ENCODE results near the gene RSPH6A. TPM values are rescaled to one million over a fixed set of nuclear protein-coding genes. Genes with fewer than 3 reads are reported as not detected.
A peak's percentile ranks its signal among the peaks of the same experiment; 100 is the strongest.

Gene RSPH6A
- total RNA-seq, 1 experiment from 2014 or later = 0.05 TPM

DNA sequence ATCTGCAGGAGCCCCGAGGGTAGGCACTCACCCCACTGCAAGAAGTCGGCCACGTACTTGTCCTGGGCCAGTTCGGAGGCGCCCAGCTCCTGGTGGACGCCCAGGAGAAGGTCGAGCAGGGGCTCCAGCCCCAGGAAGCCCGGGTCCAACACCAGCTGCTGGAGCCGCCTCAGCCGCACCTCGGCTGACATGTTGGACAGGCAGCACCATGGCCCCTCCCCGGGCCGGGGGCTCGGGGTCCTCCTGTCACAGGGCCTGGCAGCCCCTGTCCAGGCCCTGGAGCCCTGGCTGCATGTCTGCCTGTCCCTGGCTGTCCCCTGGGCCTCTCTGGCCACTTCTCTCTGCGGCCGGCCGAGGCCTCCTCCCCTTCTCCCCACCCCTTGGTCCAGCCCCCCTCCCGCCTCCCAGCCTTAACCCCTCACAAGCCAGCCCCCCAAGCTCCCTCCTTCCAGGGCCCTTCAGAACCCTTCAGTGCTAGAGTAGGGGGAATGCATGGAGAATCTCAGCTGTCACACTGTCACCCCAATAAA lies 32.9 kb downstream of the RSPH6A start, which contains the start of gene DMPK:
Gene DMPK (minus strand): TSS at position 329 of the 530 bp plus-strand sequence. CDS start 138 bp downstream, at position 191.
- DNase-seq (ENCODE audit: extremely low read depth, low read depth) = no peak

DNA sequence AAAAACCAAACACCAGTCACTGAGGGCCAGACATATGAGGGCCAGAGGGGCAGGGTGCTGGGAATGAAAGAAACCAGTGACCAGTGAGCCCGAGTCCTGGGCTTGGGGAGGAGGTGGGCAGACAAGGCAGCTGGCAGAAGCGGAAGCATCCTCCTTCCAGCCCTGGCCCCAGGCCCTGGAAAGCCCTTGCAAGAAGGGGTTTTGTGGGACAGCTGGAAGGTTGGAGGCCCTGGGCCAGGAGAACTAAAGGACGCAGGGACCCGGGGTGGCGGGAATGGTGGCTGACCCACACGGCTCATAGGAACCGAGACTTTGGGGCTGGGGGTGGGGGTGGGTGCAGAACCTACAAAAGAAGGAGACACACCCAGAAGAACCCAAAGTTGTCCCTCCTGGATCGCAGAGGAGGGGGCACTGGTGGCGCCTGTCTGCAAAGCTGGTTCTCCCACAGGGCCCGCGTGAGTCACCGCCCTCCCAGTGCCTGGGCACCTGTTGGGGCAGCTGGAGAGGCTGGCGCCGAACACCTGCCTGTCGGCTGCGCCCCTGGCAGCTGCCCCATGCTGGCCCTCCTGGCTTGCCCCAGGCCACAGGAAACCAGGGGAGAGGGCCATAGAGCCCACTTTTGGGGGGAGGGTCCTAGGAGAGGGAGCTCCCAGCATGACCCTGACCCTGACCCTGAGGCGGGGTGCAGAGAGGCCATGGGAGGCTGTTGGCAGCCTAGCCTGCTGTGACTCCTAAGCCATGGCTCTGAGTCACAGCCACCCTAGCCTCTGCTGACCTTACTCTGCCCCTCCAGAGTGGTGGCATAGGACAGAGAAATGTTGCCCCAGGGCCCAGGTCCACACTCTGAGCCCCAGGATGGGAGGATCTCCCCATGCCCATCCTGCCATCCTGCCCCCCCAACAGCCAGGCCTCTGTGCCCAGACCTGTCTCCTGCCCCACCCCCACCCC lies 33.6 kb downstream of the RSPH6A start:
- no peak for DNase-seq (ENCODE audit: extremely low read depth, low read depth)

DNA sequence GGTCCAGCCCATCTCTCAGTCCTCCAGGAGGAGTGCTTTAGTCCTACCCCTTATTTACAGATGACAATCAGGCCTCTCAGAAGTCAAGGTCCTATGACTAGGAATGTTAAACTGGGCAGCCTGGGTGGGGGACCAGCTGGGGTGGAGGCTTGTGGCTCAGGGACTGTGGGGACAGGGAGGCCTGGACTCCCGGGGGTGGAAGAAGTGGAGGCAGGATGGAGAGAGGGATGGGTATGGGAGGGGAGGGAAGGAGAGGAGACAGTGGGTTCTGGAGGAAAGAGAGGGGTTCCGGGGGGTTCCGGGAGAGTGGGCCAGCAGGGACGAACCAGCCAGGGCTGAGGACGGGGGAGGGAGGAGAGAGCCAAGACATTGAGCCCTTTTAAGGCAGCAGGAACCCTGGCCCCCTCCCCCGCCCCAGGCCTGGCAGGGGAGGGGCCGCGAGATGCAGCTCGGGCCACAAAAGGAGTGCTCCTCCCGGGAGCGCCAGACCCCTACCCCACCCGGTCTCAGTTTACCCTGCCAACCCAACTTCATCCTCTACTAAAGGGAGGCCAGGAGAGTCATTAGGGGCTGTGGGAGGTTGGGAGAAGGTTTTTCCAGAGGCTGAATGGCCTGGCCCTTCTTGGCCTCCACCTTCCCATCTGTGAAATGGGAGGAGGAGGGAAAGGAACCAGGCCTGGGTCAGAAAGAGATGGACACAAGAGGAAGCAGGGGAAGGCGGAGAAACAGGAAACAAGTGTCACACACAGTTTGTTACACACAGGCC lies 34.5 kb downstream of the RSPH6A start:
- DNase-seq (ENCODE audit: extremely low read depth, low read depth) = no peak

- DNase-seq (ENCODE audit: extremely low read depth, low read depth) = no peak
Measured at GRCh38 chr19:45780146-45780447, 35.0 kb downstream of the RSPH6A start.

GRCh38 chr19:45779231-45780145 lies 35.6 kb downstream of the RSPH6A start:
- DNase-seq (ENCODE audit: extremely low read depth, low read depth) = peak; percentile 82

- DNase-seq (ENCODE audit: extremely low read depth, low read depth) = no peak
Measured at GRCh38 chr19:45778010-45778661, 37.0 kb downstream of the RSPH6A start.

DNA sequence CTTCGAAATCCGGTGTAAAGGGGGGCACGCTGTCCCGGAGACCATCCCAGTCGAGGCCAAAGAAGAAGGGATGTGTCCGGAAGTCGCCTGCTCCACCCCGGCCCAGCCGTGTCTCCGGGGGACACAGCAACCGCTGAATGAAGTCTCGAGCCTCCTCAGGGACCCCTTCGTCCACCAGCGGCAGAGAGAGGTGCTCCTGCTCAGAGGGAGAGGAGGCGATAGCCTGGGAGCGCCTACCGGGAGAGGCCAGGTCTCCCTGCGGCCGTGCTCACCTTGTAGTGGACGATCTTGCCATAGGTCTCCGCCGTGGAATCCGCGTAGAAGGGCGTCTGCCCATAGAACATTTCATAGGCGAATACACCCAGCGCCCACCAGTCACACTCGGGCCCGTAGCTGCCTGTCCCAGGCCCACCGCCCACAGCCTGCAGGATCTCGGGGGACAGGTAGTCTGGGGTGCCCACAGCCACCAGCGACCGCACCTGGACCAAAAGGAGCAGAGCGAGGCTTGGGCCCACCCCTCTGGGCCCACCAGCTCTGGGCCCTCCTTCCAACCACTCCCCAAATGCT lies 37.6 kb downstream of the RSPH6A start:
- DNase-seq (ENCODE audit: extremely low read depth, low read depth) = no peak

- DNase-seq (ENCODE audit: extremely low read depth, low read depth) = no peak
Measured at GRCh38 chr19:45774765-45775164, 40.3 kb downstream of the RSPH6A start.

- DNase-seq (ENCODE audit: extremely low read depth, low read depth) = no peak
Measured at GRCh38 chr19:45773384-45773783, 41.7 kb downstream of the RSPH6A start.

DNA sequence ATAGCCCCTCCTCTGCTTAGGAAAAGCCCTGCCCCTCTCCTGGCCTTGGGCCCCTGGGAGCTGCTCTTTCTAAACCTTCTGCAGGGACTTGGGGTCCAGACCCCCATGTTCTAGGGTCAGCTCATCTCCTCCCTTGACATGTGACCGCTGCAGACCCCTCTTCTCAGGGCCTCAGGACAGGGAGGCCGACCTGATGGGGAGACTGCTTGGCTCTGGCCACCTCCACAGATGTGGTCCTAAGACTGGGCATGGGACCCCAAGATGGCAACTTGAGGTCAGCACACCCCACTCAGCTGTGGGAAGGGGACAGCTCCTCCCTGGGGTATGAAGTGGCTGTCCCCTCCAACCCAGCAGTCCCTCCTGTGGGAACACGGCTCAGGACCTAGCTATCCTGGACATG lies 42.2 kb downstream of the RSPH6A start:
- DNase-seq (ENCODE audit: extremely low read depth, low read depth) = no peak

DNA sequence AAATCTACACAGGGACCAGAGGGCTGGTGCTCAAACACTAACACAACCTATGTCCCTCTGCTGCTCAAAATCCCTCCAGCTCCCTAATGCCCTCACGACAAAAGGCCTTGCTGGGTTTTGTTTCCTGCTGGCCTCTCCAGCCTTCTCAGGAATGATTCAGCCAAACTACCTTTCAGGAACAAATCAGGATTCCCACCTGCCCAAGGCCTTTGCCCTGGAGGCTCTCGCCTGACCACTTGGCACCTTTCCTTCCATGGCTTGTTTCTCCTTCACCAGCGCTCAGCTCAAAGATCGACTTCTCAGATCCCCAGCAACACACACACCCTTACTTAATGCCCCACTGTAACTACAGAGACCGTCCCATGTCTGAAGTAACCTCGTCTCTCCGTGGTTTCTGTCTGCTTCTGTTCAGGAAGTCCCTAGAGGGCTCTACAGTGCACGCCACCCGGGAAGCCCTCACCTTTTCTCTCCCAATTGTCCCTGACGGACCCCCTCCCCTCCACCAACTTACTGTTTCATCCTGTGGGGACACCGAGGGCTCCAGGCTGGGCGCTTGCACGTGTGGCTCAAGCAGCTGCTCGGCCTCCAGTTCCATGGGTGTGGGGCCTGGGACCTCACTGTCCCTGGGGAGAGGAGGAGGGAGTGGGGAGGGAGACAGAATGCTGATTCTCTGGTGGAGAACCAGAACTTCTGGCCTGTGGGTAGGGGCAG lies 42.8 kb downstream of the RSPH6A start:
- no peak for DNase-seq (ENCODE audit: extremely low read depth, low read depth)

DNA sequence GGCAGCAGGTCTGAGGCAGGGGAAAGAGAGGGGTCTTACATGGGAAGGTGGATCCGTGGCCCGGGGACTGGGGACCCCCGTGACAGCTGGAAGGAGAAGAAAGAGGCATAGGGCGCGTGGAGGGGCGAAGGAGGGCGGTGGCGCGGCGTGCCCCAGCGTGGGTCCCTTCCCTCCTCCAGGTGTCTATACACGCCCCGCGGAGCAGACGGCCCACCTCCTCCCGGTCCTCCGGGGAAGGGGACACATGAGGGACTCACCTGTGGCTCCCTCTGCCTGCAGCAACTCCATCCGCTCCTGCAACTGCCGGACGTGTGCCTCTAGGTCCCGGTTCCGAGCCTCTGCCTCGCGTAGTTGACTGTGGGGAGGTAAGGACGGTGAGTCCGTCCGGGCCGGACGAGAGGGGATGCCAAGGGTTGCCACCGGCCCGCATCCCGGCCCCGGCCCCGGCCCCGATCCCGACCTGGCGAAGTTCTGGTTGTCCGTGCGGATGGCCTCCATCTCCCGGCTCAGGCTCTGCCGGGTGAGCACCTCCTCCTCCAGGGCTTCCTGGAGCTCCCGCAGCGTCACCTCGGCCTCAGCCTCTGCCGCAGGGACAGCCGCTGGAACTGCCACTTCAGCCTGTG lies 43.7 kb downstream of the RSPH6A start:
- no peak for DNase-seq (ENCODE audit: extremely low read depth, low read depth)

DNA sequence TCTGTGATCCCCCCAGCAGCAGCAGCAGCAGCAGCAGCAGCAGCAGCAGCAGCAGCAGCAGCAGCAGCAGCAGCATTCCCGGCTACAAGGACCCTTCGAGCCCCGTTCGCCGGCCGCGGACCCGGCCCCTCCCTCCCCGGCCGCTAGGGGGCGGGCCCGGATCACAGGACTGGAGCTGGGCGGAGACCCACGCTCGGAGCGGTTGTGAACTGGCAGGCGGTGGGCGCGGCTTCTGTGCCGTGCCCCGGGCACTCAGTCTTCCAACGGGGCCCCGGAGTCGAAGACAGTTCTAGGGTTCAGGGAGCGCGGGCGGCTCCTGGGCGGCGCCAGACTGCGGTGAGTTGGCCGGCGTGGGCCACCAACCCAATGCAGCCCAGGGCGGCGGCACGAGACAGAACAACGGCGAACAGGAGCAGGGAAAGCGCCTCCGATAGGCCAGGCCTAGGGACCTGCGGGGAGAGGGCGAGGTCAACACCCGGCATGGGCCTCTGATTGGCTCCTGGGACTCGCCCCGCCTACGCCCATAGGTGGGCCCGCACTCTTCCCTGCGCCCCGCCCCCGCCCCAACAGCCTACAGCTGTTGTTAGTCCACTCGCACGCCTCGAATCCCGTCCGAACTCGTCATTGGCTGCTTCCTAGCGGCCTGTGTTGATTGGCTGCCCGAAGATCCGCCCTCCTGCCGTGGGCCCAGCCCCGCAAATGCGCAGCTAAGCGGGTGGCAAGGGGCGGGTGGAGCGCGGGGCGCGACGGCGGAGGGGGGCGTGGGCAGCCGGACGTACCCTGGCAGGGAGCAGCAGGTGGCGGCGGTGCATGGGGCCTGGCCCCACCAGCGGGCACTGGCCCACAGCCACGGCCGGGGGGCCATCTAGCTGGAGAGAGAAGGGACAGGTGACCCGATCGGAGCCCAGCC lies 44.7 kb downstream of the RSPH6A start:
- DNase-seq (ENCODE audit: extremely low read depth, low read depth) = peak; percentile 95

DNA sequence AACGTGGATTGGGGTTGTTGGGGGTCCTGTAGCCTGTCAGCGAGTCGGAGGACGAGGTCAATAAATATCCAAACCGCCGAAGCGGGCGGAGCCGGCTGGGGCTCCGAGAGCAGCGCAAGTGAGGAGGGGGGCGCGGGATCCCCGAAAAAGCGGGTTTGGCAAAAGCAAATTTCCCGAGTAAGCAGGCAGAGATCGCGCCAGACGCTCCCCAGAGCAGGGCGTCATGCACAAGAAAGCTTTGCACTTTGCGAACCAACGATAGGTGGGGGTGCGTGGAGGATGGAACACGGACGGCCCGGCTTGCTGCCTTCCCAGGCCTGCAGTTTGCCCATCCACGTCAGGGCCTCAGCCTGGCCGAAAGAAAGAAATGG lies 45.3 kb downstream of the RSPH6A start:
- DNase-seq (ENCODE audit: extremely low read depth, low read depth) = no peak

GRCh38 chr19:45768984-45769782 lies 45.9 kb downstream of the RSPH6A start, which contains the start of gene SIX5:
Gene SIX5, minus strand, starts transcription at chr19:45769252. Its CDS starts 408 bp downstream, at chr19:45768844.
- DNase-seq (ENCODE audit: extremely low read depth, low read depth) = peak; percentile 96

- no peak for DNase-seq (ENCODE audit: extremely low read depth, low read depth)
Measured at GRCh38 chr19:45768655-45768983, 46.5 kb downstream of the RSPH6A start.
